Keratinocyte (primary cell): ENCODE measurements around the gene TRAF2. TPM values are rescaled to one million over a fixed set of nuclear protein-coding genes. Genes with fewer than 3 reads are reported as not detected.

Experiments
- DNase-seq: peaks from one replicate; pipeline ENCODE4 v3.0.0-alpha.2; 2011; ENCODE audit warnings: low read depth, missing footprints, low spot score
- FAIRE-seq: peaks from 2 replicates; lab custom pipeline; 2011; peaks lifted over from hg19 to GRCh38; lab: Jason Lieb, UNC
- H2AFZ ChIP-seq: 2 replicates; pipeline ENCODE4 v1.6.0; 2012; ENCODE audit warnings: low read length, control low read depth, inconsistent platforms; ENCODE audit not compliant: control insufficient read depth
- H3K27ac ChIP-seq: 2 replicates; pipeline ENCODE4 v1.5.1; 2011; ENCODE audit warnings: low read length; ENCODE audit not compliant: control insufficient read depth, insufficient read depth
- H3K27me3 ChIP-seq: 3 replicates; pipeline ENCODE4 v1.6.0; 2011; ENCODE audit warnings: low read length; ENCODE audit not compliant: control insufficient read depth, insufficient read depth; ENCODE audit errors: extremely low read depth
- H3K36me3 ChIP-seq, 2 experiments: 2 replicates in 1 of 2; 3 replicates in 1 of 2; pipeline ENCODE4 v1.5.1; 2011; ENCODE audit warnings: low read length in 2 of 2, mild to moderate bottlenecking in 1 of 2; ENCODE audit not compliant: control insufficient read depth in 2 of 2, insufficient read depth in 2 of 2; ENCODE audit errors: extremely low read depth in 1 of 2
- H3K4me1 ChIP-seq: 3 replicates; pipeline ENCODE4 v1.5.1; 2011; ENCODE audit warnings: low read length; ENCODE audit not compliant: control insufficient read depth, insufficient read depth; ENCODE audit errors: extremely low read depth
- H3K4me2 ChIP-seq: 3 replicates; pipeline ENCODE4 v1.6.0; 2011; ENCODE audit warnings: low read depth, low read length; ENCODE audit not compliant: control insufficient read depth, insufficient read depth; ENCODE audit errors: extremely low read depth
- H3K4me3 ChIP-seq, 3 experiments: fragments of 200-600 bp in 1 of 3; sonication (generic) in 1 of 3; 2 replicates in 2 of 3; 3 replicates in 1 of 3; pipeline ENCODE4 v1.5.1; 2011 to 2016; ENCODE audit warnings: low read length in 3 of 3, mild to moderate bottlenecking in 3 of 3, control low read depth in 2 of 3, inconsistent platforms in 1 of 3, low read depth in 1 of 3, mixed read lengths in 1 of 3, mixed run types in 1 of 3, moderate library complexity in 1 of 3; ENCODE audit not compliant: control insufficient read depth in 2 of 3, insufficient read depth in 2 of 3; ENCODE audit errors: extremely low read depth in 1 of 3
- H3K79me2 ChIP-seq: 2 replicates; pipeline ENCODE4 v1.6.0; 2012; ENCODE audit warnings: low read length; ENCODE audit not compliant: control insufficient read depth, insufficient read depth
- H3K9ac ChIP-seq: 3 replicates; pipeline ENCODE4 v1.6.0; 2011; ENCODE audit warnings: low read length; ENCODE audit not compliant: control insufficient read depth, insufficient read depth; ENCODE audit errors: extremely low read depth
- H3K9me1 ChIP-seq: 3 replicates; pipeline ENCODE4 v1.6.0; 2011; ENCODE audit warnings: low read length; ENCODE audit not compliant: control insufficient read depth, insufficient read depth; ENCODE audit errors: extremely low read depth
- H3K9me3 ChIP-seq: 2 replicates; pipeline ENCODE4 v1.5.1; 2012; ENCODE audit warnings: low read depth, low read length; ENCODE audit not compliant: control insufficient read depth
- H4K20me1 ChIP-seq: 3 replicates; pipeline ENCODE4 v1.6.0; 2011; ENCODE audit warnings: low read length; ENCODE audit not compliant: control insufficient read depth, insufficient read depth; ENCODE audit errors: extremely low read depth
- CTCF ChIP-seq, 3 experiments: IDR thresholded peaks in 1 of 3; conservative IDR thresholded peaks in 1 of 3; optimal IDR thresholded peaks in 1 of 3; 2 replicates in 2 of 3; 3 replicates in 1 of 3; pipeline versions ENCODE3 to v1.5.1; 2011; ENCODE audit warnings: low read length in 3 of 3, mild to moderate bottlenecking in 3 of 3, moderate library complexity in 2 of 3, control low read depth in 1 of 3, inconsistent platforms in 1 of 3; ENCODE audit not compliant: insufficient read depth in 2 of 3; ENCODE audit errors: extremely low read depth in 1 of 3
- EZH2 ChIP-seq: IDR thresholded peaks from one replicate; pipeline ENCODE4 v1.6.1; 2012; ENCODE audit warnings: inconsistent platforms, mild to moderate bottlenecking, low read length, moderate library complexity
- dilution Hi-C: fragments of 300-500 bp; cut with MboI; formaldehyde crosslinking; loops from one replicate; pipeline ENCODE4 v1.7.0; 2020; ENCODE audit warnings: low sequenced_read_pairs; ENCODE audit not compliant: extremely low pct_ligation_motif_present
- polyA plus RNA-seq, 5 experiments: library from polyadenylated mRNA; depleted of rRNA in 3 of 5; stranded (reverse) in 3 of 5; stranded (forward) in 1 of 5; unstranded in 1 of 5; fragments of >200 nt; gene quantifications; 1 replicate in 1 of 5; 2 replicates in 3 of 5; 3 replicates in 1 of 5; pipeline versions ENCODE4 v1.2.1 to v1.2.3, GENCODE V29; 2011 to 2012; ENCODE audit warnings: missing spikeins in 2 of 5, low read depth in 1 of 5, low replicate concordance in 1 of 5

The TRAF2 gene
- polyA plus RNA-seq, 1 donor (not counting 4 experiments of a cell fraction or from before 2014, with no cell fraction given), result 9.9 TPM

- Histone ChIP-seq H4K20me1 (no peaks in the 10 kb centered on the region), H3K27me3 (peaks cover 5% of the 10 kb centered on the region), H3K9me1 (no peaks in the 10 kb centered on the region), H3K9ac (no peak overlapping the region), H3K4me2 (no peak overlapping the region), H3K4me1 (peaks cover 8% of the 10 kb centered on the region), H3K36me3 (no peaks in the 10 kb centered on the region), H3K79me2 (no peaks in the 10 kb centered on the region), H2AFZ (no peak overlapping the region), H3K27ac (no peak overlapping the region), H3K4me3 (no peak overlapping the region), H3K9me3 (no peaks in the 10 kb centered on the region)
- dilution Hi-C loops, result no loop called here
- TF ChIP-seq CTCF (optimal IDR thresholded peaks at IDR 0.05 in 1 of 3, IDR thresholded peaks at IDR 0.05 in 1 of 3, conservative IDR thresholded peaks at IDR 0.05 in 1 of 3; ENCODE audit: extremely low read depth in 1 of 3, insufficient read depth in 2 of 3, low read length in 3 of 3) (no peak), EZH2 (no peak)
- FAIRE-seq (no peak), DNase-seq (no peak)
These were observed 74.6 kb downstream of the TRAF2 start for GRCh38 chr9:136960938-136961275.

GRCh38 chr9:136961279-136962065, 75.2 kb downstream of the TRAF2 start:
- Histone ChIP-seq H3K9me1 (no peaks in the 10 kb centered on the region), H3K4me3 (no peak overlapping the region), H3K9ac (no peak overlapping the region), H3K36me3 (no peaks in the 10 kb centered on the region), H4K20me1 (no peaks in the 10 kb centered on the region), H3K9me3 (no peaks in the 10 kb centered on the region), H3K4me1 (peaks cover 8% of the 10 kb centered on the region), H3K4me2 (no peak overlapping the region), H3K79me2 (no peaks in the 10 kb centered on the region), H3K27me3 (peaks cover 5% of the 10 kb centered on the region), H2AFZ (no peak overlapping the region), H3K27ac (no peak overlapping the region)
- TF ChIP-seq CTCF (optimal IDR thresholded peaks at IDR 0.05 in 1 of 3, IDR thresholded peaks at IDR 0.05 in 1 of 3, conservative IDR thresholded peaks at IDR 0.05 in 1 of 3; ENCODE audit: extremely low read depth in 1 of 3, insufficient read depth in 2 of 3, low read length in 3 of 3) (no peak), EZH2 (no peak)
- FAIRE-seq (no peak), DNase-seq (no peak)
- dilution Hi-C loops, result no loop called here
